ENCODE results near the gene UBA6. TPM values are rescaled to one million over a fixed set of nuclear protein-coding genes. Genes with fewer than 3 reads are reported as not detected.

The UBA6 gene
- total and polyA plus RNA-seq, 9 of the 15 experiments (the other 6 are each of a cell fraction or from before 2014, with no cell fraction given), result 22.9 to 139 (median 94.6) TPM

GRCh38 chr4:67721770-67722597 is 21.0 kb upstream of the UBA6 start (continued):
- peak in 1 of 2 experiments; percentile 49; a peak in 2 of 4 replicates for TF ChIP-seq TBL1XR1 (IDR thresholded peaks at IDR 0.05; ENCODE audit: low read length in 2 of 2)
- TF ChIP-seq ARID3A (IDR thresholded peaks at IDR 0.05; ENCODE audit: borderline replicate concordance, low read depth, low read length), result no peak; the same call in 1 of the 2 replicates
- peak in 1 of 2 experiments; percentile 61; a peak in 1 of 4 replicates for TF ChIP-seq RCOR1 (IDR thresholded peaks at IDR 0.05; ENCODE audit: borderline replicate concordance in 1 of 2, low read depth in 2 of 2, low read length in 2 of 2)
- peak; percentile 99 for TF ChIP-seq HMBOX1 (IDR thresholded peaks at IDR 0.05)
- TF ChIP-seq FOXJ3 (CRISPR knock-in tag; IDR thresholded peaks at IDR 0.05), result no peak
- no peak for TF ChIP-seq FOS (IDR thresholded peaks at IDR 0.05; ENCODE audit: extremely low read depth, insufficient read length)
- peak; percentile 93 for TF ChIP-seq ESRRA (IDR thresholded peaks at IDR 0.05; ENCODE audit: borderline replicate concordance, low read depth)
- TF ChIP-seq ZNF785 (CRISPR knock-in tag; IDR thresholded peaks at IDR 0.05), result peak; percentile 98
- no peak for TF ChIP-seq MITF (IDR thresholded peaks at IDR 0.05)
- peak; percentile 32; the same call in 1 of the 2 replicates for TF ChIP-seq TOE1 (IDR thresholded peaks at IDR 0.05; ENCODE audit: borderline replicate concordance)
- no peak for TF ChIP-seq TOE1 (CRISPR knock-in tag; IDR thresholded peaks at IDR 0.05; ENCODE audit: borderline replicate concordance, low read depth)
- peak; percentile 100 for TF ChIP-seq ZNF41 (CRISPR knock-in tag; conservative IDR thresholded peaks at IDR 0.05)
- peak; percentile 68 for TF ChIP-seq NCOR1 (IDR thresholded peaks at IDR 0.05)
- TF ChIP-seq TCF7 (IDR thresholded peaks at IDR 0.05; ENCODE audit: borderline replicate concordance), result peak; percentile 78; the same call in 1 of the 2 replicates
- no peak for TF ChIP-seq ZNF232 (CRISPR knock-in tag; IDR thresholded peaks at IDR 0.05)
- peak; percentile 99 for TF ChIP-seq DEAF1 (CRISPR knock-in tag; IDR thresholded peaks at IDR 0.05)
- peak; percentile 99 for TF ChIP-seq CAMTA2 (CRISPR knock-in tag; conservative IDR thresholded peaks at IDR 0.05)
- peak; percentile 99 for TF ChIP-seq GABPB2 (CRISPR knock-in tag; conservative IDR thresholded peaks at IDR 0.05)

Data from K562 (cell line).